ENCODE data around the gene STK24.

DNA sequence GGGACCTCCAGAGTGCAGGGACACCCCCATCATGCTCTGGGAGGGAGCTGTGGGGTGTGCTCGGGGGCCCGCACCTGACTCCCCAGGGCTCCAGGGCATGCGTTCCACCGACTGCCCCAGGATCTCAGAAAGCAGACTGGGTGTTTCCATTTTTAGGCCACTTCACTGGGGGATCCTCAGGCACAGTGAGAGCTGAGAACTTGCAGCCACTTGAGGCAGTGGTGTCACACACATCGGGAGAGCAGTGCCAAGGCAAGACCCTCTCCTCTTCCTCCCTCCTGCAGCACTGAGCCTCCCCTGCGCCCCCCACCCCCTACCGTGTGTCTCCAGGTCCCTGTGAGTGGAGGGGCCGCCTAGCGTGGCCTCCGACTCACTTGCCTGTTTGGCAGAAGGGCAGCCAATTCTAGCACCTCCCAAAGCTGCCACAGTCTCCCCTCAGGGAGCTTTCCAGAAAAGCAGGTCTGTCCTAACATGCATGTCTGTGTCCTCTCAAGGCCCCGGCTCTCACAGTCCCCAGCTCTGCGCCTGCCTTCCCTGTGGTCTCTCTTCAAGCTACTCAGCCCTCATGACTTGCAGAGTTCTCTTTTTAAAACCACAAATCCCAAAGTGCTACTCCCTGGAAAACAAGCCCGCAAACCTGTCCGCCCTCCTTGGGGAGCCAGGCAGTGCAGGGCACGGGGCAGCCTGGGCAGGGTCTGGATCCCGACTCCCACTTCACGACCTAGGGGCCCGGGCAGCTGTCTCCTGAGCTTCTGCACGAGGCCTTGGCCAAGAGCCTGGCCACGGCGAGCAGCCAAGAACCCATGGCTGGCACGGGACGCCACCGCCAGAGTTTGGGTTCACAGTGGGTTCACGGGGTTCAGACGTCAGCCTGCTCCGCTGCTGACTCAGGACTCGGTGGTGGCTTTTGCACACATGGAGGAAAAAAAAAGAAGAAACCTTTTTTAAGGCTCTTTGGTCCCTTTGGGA, 94.1 kb downstream of the STK24 start:
- no peak for TF ChIP-seq CSDC2 (CRISPR knock-in tag; IDR thresholded peaks at IDR 0.05)
- no peak for TF ChIP-seq ZNF565 (CRISPR knock-in tag; conservative IDR thresholded peaks at IDR 0.05; ENCODE audit: low read depth)
- TF ChIP-seq SNAI2 (CRISPR knock-in tag; IDR thresholded peaks at IDR 0.05) = no peak
- TF ChIP-seq PPARA (CRISPR knock-in tag; IDR thresholded peaks at IDR 0.05; ENCODE audit: borderline replicate concordance) = no peak
- no peak for TF ChIP-seq ZFP3 (CRISPR knock-in tag; IDR thresholded peaks at IDR 0.05)
- TF ChIP-seq, protein P1, sequence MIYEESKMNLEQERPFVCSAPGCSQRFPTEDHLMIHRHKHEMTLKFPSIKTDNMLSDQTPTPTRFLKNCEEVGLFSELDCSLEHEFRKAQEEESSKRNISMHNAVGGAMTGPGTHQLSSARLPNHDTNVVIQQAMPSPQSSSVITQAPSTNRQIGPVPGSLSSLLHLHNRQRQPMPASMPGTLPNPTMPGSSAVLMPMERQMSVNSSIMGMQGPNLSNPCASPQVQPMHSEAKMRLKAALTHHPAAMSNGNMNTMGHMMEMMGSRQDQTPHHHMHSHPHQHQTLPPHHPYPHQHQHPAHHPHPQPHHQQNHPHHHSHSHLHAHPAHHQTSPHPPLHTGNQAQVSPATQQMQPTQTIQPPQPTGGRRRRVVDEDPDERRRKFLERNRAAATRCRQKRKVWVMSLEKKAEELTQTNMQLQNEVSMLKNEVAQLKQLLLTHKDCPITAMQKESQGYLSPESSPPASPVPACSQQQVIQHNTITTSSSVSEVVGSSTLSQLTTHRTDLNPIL (CRISPR knock-in tag; IDR thresholded peaks at IDR 0.05; ENCODE audit: low read depth) = no peak
- TF ChIP-seq, protein P2, sequence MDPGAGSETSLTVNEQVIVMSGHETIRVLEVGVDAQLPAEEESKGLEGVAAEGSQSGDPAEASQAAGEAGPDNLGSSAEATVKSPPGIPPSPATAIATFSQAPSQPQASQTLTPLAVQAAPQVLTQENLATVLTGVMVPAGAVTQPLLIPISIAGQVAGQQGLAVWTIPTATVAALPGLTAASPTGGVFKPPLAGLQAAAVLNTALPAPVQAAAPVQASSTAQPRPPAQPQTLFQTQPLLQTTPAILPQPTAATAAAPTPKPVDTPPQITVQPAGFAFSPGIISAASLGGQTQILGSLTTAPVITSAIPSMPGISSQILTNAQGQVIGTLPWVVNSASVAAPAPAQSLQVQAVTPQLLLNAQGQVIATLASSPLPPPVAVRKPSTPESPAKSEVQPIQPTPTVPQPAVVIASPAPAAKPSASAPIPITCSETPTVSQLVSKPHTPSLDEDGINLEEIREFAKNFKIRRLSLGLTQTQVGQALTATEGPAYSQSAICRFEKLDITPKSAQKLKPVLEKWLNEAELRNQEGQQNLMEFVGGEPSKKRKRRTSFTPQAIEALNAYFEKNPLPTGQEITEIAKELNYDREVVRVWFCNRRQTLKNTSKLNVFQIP (CRISPR knock-in tag; IDR thresholded peaks at IDR 0.05; ENCODE audit: borderline replicate concordance, low read depth) = no peak
- TF ChIP-seq ZC3H10 (CRISPR knock-in tag; IDR thresholded peaks at IDR 0.05) = no peak
